ENCODE measurements around the gene MRPS10.

DNA sequence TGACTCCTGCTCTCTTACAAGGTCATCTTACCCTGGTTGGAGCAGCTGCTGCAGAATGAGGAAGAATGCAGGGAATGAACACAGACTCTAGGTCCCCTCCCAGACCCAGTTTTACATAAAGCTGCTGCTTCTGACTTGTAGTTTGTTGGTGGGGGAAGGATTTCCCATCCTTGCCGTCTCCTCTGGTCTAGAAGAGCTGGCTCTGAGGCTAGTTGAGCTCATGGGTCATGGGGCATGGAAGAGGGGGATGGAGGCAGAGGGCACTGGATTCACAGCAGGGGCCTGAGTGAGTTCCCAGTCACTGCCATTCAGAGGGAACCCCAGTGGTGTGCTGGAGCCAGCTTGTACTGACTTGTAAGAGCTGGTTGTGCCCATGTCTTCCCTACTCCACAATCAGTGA lies 53.7 kb downstream of the MRPS10 start:
- no peak for TF ChIP-seq POLR2AphosphoS5 (IDR thresholded peaks at IDR 0.05; ENCODE audit: low read depth, low read length)
- TF ChIP-seq POLR2A (IDR thresholded peaks at IDR 0.05; ENCODE audit: low read depth, low read length) = no peak
